ENCODE data around the gene CDX1. TPM values are rescaled to one million over a fixed set of nuclear protein-coding genes. Genes with fewer than 3 reads are reported as not detected.

CDX1 gene
- total RNA-seq, 1 donor from 2014 or later = not detected

DNA sequence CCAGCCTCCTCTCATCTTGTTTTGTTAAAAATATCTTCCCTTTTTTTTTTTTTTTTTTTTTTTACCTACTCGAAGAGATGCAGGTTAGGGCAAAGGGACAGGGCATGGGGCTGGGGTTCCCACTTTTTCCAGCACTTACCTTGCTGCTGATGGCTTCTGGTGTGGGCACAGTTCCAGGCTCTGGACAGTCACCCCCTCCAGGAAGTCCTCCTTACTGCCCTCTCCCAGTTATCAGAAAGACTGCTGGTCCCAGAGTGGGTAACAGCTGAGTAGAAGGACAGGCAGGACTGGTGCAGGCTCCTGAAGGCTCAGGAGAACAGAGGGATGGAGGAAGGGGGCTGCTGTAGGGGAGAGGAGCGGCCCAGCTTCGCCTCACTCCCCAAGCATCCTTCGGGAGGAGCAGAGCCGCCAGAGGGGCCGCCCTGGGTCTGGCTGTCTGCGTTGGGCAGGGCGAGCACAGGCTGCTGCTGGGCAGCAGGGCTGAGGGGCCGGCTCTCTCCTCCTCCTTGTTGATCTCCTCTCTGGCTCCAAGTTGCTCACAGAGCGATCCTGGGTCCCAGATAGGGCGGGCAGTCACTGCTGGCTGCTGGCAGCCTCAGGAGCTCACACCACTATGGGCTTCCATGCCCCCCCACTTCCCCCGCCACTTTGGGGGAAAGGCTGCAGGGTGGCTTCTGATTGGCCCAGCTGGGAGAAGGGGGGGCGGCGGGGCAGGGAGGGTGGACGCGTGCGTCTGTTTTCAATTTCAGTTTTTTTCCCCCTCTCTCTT, 11.1 kb upstream of the CDX1 start, which contains the start of gene PDGFRB:
Gene PDGFRB, minus strand, starts transcription at position 588 of the 769 bp plus-strand sequence. CDS start 18,798 bp downstream, outside the sequence.
- H3K36me3 ChIP-seq = no peaks in the 10 kb centered on the region
- DNase-seq = peak; percentile 91
- no peaks in the 10 kb centered on the region for H3K27me3 ChIP-seq (ENCODE audit: low read depth)
- peaks cover 46% of the 10 kb centered on the region for H3K4me1 ChIP-seq
- peak within 1 kb of the TSS; percentile 89 for H3K27ac ChIP-seq (replicated peaks)
- H3K4me3 ChIP-seq = peak within 1 kb of the TSS; percentile 69
- TF ChIP-seq, protein P1, sequence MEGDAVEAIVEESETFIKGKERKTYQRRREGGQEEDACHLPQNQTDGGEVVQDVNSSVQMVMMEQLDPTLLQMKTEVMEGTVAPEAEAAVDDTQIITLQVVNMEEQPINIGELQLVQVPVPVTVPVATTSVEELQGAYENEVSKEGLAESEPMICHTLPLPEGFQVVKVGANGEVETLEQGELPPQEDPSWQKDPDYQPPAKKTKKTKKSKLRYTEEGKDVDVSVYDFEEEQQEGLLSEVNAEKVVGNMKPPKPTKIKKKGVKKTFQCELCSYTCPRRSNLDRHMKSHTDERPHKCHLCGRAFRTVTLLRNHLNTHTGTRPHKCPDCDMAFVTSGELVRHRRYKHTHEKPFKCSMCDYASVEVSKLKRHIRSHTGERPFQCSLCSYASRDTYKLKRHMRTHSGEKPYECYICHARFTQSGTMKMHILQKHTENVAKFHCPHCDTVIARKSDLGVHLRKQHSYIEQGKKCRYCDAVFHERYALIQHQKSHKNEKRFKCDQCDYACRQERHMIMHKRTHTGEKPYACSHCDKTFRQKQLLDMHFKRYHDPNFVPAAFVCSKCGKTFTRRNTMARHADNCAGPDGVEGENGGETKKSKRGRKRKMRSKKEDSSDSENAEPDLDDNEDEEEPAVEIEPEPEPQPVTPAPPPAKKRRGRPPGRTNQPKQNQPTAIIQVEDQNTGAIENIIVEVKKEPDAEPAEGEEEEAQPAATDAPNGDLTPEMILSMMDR (IDR thresholded peaks at IDR 0.05; ENCODE audit: borderline replicate concordance) = no peak
- H3K9me3 ChIP-seq (replicated peaks) = no peaks in the 10 kb centered on the region
- intact Hi-C loops (cut with micrococcal nuclease) = loop anchor here (10.0 kb wide), 1 partner anchor 199 kb away; the partner anchor contains the start of gene TCOF1

DNA sequence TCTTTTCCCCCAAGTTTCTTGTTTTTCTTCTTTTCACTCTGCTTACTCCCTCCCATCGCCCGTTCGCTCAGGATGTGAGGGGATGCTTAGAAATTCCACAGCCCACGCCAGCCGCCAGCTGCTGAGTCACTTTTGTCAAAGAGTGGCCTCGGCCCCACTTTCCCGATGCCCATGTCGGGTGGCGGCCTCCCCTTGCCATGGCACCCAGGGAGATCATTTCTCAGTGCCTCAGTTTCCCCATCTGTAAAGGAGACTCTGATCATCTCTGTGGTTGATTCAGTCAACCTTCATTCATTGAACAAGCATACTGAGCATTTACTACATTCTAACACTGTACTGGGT, 10.6 kb upstream of the CDX1 start:
- no peaks in the 10 kb centered on the region for H3K27me3 ChIP-seq (ENCODE audit: low read depth)
- peak overlapping the region; percentile 69 for H3K4me3 ChIP-seq
- DNase-seq = no peak
- H3K36me3 ChIP-seq = no peaks in the 10 kb centered on the region
- intact Hi-C loops (cut with micrococcal nuclease) = loop anchor here (10.0 kb wide), 1 partner anchor 199 kb away; the partner anchor contains the start of gene TCOF1
- H3K27ac ChIP-seq (replicated peaks) = peak overlapping the region; percentile 89
- no peaks in the 10 kb centered on the region for H3K9me3 ChIP-seq (replicated peaks)
- TF ChIP-seq, protein P1 (IDR thresholded peaks at IDR 0.05; ENCODE audit: borderline replicate concordance) = no peak
- peaks cover 46% of the 10 kb centered on the region for H3K4me1 ChIP-seq

DNA sequence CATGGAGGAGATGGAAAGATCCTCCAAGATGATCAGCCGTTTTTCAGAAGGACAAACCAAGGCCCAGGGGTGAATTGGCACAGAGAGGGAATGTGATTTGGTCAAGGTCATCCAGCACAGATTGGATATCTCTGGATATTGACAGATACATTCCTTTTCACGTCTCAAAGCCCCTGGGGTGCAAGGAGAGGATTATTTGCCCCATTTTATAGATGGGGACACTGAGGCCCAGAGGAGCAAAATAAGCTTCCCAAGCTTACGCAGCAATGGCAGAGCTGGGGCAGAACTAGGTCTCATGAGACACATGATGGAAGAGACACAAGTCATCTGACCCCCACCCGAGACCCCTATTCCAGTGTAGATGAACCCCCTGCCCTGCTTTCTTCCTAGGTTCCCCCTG, 10.0 kb upstream of the CDX1 start:
- no peak for DNase-seq
- intact Hi-C loops (cut with micrococcal nuclease) = loop anchor here (10.0 kb wide), 1 partner anchor 198 kb away; the partner anchor contains the start of gene TCOF1
- TF ChIP-seq, protein P1 (IDR thresholded peaks at IDR 0.05; ENCODE audit: borderline replicate concordance) = no peak
- H3K4me3 ChIP-seq = peak overlapping the region; percentile 69
- no peaks in the 10 kb centered on the region for H3K9me3 ChIP-seq (replicated peaks)
- H3K4me1 ChIP-seq = peaks cover 52% of the 10 kb centered on the region
- H3K27ac ChIP-seq (replicated peaks) = peak overlapping the region; percentile 89
- H3K36me3 ChIP-seq = no peaks in the 10 kb centered on the region
- no peaks in the 10 kb centered on the region for H3K27me3 ChIP-seq (ENCODE audit: low read depth)

DNA sequence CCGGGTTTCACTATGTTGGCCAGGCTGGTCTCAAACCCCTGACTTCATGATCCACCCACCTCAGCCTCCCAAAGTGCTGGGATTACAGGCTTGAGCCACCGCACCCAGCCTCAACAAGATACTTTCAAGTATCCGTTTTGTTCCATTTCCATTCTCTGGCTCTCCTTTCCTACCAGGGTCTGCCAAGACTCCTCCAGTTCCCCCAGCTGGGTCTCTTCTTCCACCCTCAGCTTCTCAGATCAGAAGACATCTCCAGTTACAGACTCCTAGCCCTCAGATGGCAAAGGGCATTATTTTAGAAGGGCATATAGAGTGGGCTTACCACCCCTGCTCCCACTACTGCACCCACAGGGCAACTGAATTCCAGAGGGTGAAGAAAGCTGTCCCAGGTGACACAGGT, 9.4 kb upstream of the CDX1 start:
- Histone ChIP-seq H3K27ac (replicated peaks) (peak overlapping the region; percentile 89), H3K27me3 (ENCODE audit: low read depth) (no peaks in the 10 kb centered on the region), H3K36me3 (no peaks in the 10 kb centered on the region), H3K4me3 (peak overlapping the region; percentile 42), H3K4me1 (peaks cover 58% of the 10 kb centered on the region), H3K9me3 (replicated peaks) (no peaks in the 10 kb centered on the region)
- DNase-seq = no peak
- intact Hi-C loops (cut with micrococcal nuclease) = loop anchor here (10.0 kb wide), 1 partner anchor 198 kb away; the partner anchor contains the start of gene TCOF1
- TF ChIP-seq, protein P1 (IDR thresholded peaks at IDR 0.05; ENCODE audit: borderline replicate concordance) = no peak

DNA sequence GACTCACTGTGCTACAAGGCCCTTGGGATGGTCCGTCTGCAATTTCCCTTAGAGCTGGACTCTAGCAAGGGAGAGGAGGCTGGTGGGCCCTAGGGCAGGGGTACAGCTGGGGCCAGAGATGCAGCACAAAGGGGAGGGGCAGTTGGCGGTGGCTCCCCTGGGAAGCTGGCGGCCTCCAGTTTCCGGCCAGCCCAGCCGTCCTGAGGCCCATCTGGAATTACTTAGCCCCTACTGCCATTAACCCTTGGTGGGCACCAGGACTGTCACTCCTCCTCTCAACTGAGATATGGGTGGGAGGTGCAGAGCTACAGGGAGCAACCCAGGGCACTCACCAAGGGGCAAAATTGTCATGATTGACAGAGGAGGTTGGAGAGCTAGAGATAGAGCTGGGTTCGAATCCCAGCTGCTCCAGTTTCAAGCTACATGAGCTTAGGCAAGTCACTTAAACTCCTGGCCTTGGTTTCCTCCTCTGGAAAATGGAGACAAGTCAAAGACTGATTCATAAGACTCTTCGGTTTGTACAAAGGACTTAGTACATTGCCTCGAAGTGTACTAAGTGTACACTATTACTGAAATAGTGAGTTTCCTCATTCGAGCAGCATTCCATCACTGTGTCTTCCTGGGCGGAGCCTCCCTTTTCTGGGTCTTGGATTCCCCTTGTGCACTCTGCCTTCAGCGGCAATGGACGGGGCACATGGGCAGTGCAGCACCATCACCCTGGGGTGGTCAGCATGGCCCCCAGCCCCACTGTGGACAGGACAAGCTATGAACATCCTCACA, 8.2 kb upstream of the CDX1 start:
- Histone ChIP-seq H3K9me3 (replicated peaks) (no peaks in the 10 kb centered on the region), H3K4me3 (peak overlapping the region; percentile 42), H3K27ac (replicated peaks) (peak overlapping the region; percentile 89), H3K27me3 (ENCODE audit: low read depth) (no peaks in the 10 kb centered on the region), H3K4me1 (peaks cover 70% of the 10 kb centered on the region), H3K36me3 (no peaks in the 10 kb centered on the region)
- intact Hi-C loops (cut with micrococcal nuclease) = loop anchor here (10.0 kb wide), 1 partner anchor 196 kb away; the partner anchor contains the start of gene TCOF1
- TF ChIP-seq, protein P1 (IDR thresholded peaks at IDR 0.05; ENCODE audit: borderline replicate concordance) = no peak
- peak; percentile 55 for DNase-seq
